Breast epithelium (tissue), 3 donors: ENCODE measurements around the gene MSL3B.

Experiments used
- POLR2A ChIP-seq: fragments of 450-650 bp; IDR thresholded peaks from one replicate; pipeline ENCODE4 v1.6.1; 2016; ENCODE audit warnings: antibody characterized with exemption, mild to moderate bottlenecking, moderate library complexity
- TF ChIP-seq, protein P1 (sequence below), 3 donors: fragments of 450-650 bp; IDR thresholded peaks; one replicate each; pipeline ENCODE4 v1.5.1; 2016 to 2017; ENCODE audit warnings: antibody characterized with exemption in 3 of 3, mild to moderate bottlenecking in 3 of 3, moderate library complexity in 3 of 3

GRCh38 chr2:233901367-233901766 is 33.2 kb upstream of the MSL3B start:
- TF ChIP-seq, protein P1, sequence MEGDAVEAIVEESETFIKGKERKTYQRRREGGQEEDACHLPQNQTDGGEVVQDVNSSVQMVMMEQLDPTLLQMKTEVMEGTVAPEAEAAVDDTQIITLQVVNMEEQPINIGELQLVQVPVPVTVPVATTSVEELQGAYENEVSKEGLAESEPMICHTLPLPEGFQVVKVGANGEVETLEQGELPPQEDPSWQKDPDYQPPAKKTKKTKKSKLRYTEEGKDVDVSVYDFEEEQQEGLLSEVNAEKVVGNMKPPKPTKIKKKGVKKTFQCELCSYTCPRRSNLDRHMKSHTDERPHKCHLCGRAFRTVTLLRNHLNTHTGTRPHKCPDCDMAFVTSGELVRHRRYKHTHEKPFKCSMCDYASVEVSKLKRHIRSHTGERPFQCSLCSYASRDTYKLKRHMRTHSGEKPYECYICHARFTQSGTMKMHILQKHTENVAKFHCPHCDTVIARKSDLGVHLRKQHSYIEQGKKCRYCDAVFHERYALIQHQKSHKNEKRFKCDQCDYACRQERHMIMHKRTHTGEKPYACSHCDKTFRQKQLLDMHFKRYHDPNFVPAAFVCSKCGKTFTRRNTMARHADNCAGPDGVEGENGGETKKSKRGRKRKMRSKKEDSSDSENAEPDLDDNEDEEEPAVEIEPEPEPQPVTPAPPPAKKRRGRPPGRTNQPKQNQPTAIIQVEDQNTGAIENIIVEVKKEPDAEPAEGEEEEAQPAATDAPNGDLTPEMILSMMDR (IDR thresholded peaks at IDR 0.05), result no peak
- TF ChIP-seq POLR2A, result no peak
